Mucosa of stomach (tissue), 1 donor: Measurements from ENCODE around the gene NTM.

Source experiments
- H3K27me3 ChIP-seq: one replicate; pipeline ENCODE4 v1.7.0; 2013; ENCODE audit warnings: mild to moderate bottlenecking, low read length; ENCODE audit not compliant: control insufficient read depth, insufficient read depth
- H3K36me3 ChIP-seq: one replicate; pipeline ENCODE4 v1.7.0; 2013; ENCODE audit warnings: low read length; ENCODE audit not compliant: control insufficient read depth, insufficient read depth
- H3K4me1 ChIP-seq: one replicate; pipeline ENCODE4 v1.7.0; 2013; ENCODE audit warnings: mild to moderate bottlenecking, low read length; ENCODE audit not compliant: control insufficient read depth, insufficient read depth
- H3K4me3 ChIP-seq: one replicate; pipeline ENCODE4 v1.7.0; 2013; ENCODE audit warnings: low read length
- H3K9ac ChIP-seq: one replicate; pipeline ENCODE4 v1.7.0; 2013; ENCODE audit warnings: mild to moderate bottlenecking, low read length, moderate library complexity
- H3K9me3 ChIP-seq: one replicate; pipeline ENCODE4 v1.7.0; 2013; ENCODE audit warnings: mild to moderate bottlenecking, low read length, moderate library complexity; ENCODE audit not compliant: control insufficient read depth
- donor health status: Pancreatic carcinoma.

NTM gene

GRCh38 chr11:132187386-132187785 lies 817.0 kb downstream of the NTM start:
- no peaks in the 10 kb centered on the region for H3K4me1 ChIP-seq
- no peaks in the 10 kb centered on the region for H3K36me3 ChIP-seq
- H3K9ac ChIP-seq = no peak overlapping the region
- H3K4me3 ChIP-seq = no peak overlapping the region
- H3K9me3 ChIP-seq = no peaks in the 10 kb centered on the region
- no peaks in the 10 kb centered on the region for H3K27me3 ChIP-seq

DNA sequence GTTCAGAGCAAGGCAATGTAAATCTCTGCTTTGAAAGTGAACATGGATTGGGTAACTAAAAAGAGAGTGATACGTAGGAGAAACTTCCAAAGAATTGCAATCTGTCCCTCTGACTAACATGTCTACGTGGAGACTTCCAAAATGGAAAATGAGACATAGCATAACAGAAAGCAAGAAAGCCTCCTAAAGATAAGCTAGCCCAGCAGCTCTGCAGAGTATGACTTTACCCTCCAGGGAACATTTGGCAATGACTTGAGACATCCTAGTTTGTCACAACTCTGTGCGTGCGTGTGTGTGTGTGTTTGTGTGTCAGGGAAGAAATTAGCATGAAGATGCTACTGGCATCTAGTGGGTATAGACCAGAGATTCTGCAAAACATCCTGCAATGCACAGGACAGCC lies 817.4 kb downstream of the NTM start:
- Histone ChIP-seq H3K27me3 (no peaks in the 10 kb centered on the region), H3K9ac (no peak overlapping the region), H3K9me3 (no peaks in the 10 kb centered on the region), H3K4me3 (no peak overlapping the region), H3K36me3 (no peaks in the 10 kb centered on the region), H3K4me1 (no peaks in the 10 kb centered on the region)

DNA sequence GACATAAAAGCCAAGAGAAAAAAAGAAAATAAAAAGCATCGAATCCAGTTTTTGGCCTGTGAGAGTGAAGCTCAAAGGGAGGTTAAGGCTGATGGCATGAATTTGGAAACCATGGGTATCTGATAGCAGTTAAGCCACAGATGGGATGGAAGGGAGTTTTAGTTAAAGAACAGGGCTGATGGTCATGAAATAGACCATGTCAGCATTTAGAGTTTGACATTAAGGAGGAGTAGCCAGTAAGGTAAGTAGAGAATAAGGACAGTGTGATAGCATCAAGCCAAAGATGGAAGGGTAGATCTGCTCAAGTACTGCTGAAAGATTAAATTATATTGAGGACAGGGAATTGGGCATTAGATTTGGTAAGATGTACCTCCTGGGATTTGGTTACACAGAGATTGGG lies 826.5 kb downstream of the NTM start:
- no peak overlapping the region for H3K4me3 ChIP-seq
- no peaks in the 10 kb centered on the region for H3K36me3 ChIP-seq
- H3K9me3 ChIP-seq = no peaks in the 10 kb centered on the region
- no peak overlapping the region for H3K9ac ChIP-seq
- H3K27me3 ChIP-seq = no peaks in the 10 kb centered on the region
- no peaks in the 10 kb centered on the region for H3K4me1 ChIP-seq

GRCh38 chr11:132200353-132200936 lies 830.0 kb downstream of the NTM start:
- Histone ChIP-seq H3K9me3 (no peaks in the 10 kb centered on the region), H3K36me3 (no peaks in the 10 kb centered on the region), H3K27me3 (no peaks in the 10 kb centered on the region), H3K9ac (no peak overlapping the region), H3K4me3 (no peak overlapping the region), H3K4me1 (no peaks in the 10 kb centered on the region)

DNA sequence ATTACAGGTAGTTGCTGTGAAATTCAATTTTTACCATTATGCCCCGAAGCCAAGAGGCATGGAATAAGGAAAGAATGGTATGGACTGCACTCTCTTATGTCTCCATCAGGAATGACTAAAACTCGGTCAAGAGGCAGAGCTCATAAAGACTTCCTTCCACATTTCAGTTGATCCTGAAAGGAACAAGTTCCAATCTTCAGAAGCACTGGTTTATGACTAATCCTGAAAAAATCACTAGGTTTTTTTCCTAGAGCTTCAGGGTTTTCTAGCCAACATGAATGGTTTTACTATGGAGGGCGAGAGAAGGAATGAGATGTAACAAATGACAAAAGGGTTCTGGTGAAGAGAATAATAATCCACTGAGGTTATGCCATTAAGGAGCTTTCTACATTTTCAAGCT lies 832.2 kb downstream of the NTM start:
- H3K36me3 ChIP-seq = no peaks in the 10 kb centered on the region
- no peaks in the 10 kb centered on the region for H3K4me1 ChIP-seq
- no peak overlapping the region for H3K9ac ChIP-seq
- H3K4me3 ChIP-seq = no peak overlapping the region
- no peaks in the 10 kb centered on the region for H3K27me3 ChIP-seq
- no peaks in the 10 kb centered on the region for H3K9me3 ChIP-seq

DNA sequence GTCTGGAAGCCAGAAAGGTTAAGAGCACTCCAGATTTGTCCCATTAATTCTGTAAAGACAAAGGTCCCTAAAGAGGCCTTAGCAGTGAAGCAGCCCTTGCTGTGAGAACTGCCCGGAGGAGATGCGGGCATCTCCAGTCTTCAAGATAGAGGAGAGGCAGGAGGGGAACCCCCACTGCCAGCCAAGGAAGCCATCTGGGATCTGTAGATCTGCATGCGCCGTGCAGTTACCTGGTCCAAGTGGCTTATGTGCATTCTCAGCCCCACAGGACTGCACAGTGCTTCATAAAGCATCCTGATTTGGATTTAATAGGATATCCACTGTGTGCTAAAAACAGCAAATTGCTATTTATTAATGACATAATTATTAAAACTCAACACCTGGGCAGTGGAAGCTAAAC lies 834.6 kb downstream of the NTM start:
- H3K4me1 ChIP-seq = no peaks in the 10 kb centered on the region
- H3K36me3 ChIP-seq = no peaks in the 10 kb centered on the region
- no peaks in the 10 kb centered on the region for H3K27me3 ChIP-seq
- no peak overlapping the region for H3K4me3 ChIP-seq
- H3K9me3 ChIP-seq = no peaks in the 10 kb centered on the region
- no peak overlapping the region for H3K9ac ChIP-seq

DNA sequence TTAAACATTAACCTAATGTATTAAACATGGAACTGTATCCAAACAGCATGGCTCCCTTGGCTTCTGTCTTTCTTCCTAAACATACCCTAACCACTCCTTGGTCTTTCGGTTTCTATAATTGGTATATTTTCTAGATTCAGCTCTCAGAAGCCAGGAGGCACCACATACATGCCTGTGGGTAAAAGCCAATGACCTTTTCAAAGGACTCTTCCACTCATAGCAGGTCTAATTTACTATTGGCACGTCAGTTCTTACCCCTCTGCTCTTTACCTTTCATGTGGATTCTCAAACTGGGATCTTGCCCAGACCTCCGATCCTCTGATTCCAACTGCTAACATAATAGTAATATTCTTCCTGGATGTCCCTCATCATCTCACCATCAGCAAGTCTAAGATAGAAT lies 835.1 kb downstream of the NTM start:
- Histone ChIP-seq H3K9me3 (no peaks in the 10 kb centered on the region), H3K27me3 (no peaks in the 10 kb centered on the region), H3K36me3 (no peaks in the 10 kb centered on the region), H3K4me1 (no peaks in the 10 kb centered on the region), H3K9ac (no peak overlapping the region), H3K4me3 (no peak overlapping the region)

DNA sequence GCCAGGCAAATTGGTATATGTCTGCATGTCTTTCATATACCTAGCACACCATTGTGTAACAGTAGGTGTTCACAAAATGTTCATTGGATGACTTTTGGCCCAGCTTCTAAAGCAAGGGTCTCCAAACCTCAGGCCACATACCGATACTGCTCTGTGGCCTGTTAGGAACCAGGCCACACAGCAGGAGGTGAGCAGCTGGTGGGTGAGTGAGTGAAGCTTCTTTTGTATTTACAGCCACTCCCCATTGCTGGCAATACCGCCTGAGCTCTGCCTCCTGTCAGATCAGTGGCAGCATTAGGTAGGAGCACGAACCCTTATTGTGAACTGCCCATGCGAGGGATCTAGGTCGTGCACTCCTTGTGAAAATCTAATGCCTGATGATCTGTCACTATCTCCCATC lies 836.6 kb downstream of the NTM start:
- H3K9ac ChIP-seq = no peak overlapping the region
- no peaks in the 10 kb centered on the region for H3K27me3 ChIP-seq
- H3K4me3 ChIP-seq = no peak overlapping the region
- H3K9me3 ChIP-seq = no peaks in the 10 kb centered on the region
- no peaks in the 10 kb centered on the region for H3K36me3 ChIP-seq
- no peaks in the 10 kb centered on the region for H3K4me1 ChIP-seq

- Histone ChIP-seq H3K9ac (no peak overlapping the region), H3K9me3 (no peaks in the 10 kb centered on the region), H3K4me1 (no peaks in the 10 kb centered on the region), H3K36me3 (no peaks in the 10 kb centered on the region), H3K27me3 (no peaks in the 10 kb centered on the region), H3K4me3 (no peak overlapping the region)
These were observed 838.2 kb downstream of the NTM start for GRCh38 chr11:132208477-132209055.

- Histone ChIP-seq H3K36me3 (no peaks in the 10 kb centered on the region), H3K27me3 (no peaks in the 10 kb centered on the region), H3K4me1 (no peaks in the 10 kb centered on the region), H3K4me3 (no peak overlapping the region), H3K9me3 (no peaks in the 10 kb centered on the region), H3K9ac (no peak overlapping the region)
These were observed 841.1 kb downstream of the NTM start for GRCh38 chr11:132211479-132211878.

- H3K9me3 ChIP-seq = no peaks in the 10 kb centered on the region
- H3K4me3 ChIP-seq = no peak overlapping the region
- no peaks in the 10 kb centered on the region for H3K36me3 ChIP-seq
- H3K27me3 ChIP-seq = no peaks in the 10 kb centered on the region
- no peak overlapping the region for H3K9ac ChIP-seq
- no peaks in the 10 kb centered on the region for H3K4me1 ChIP-seq
These were observed 847.4 kb downstream of the NTM start for GRCh38 chr11:132217856-132218255.

DNA sequence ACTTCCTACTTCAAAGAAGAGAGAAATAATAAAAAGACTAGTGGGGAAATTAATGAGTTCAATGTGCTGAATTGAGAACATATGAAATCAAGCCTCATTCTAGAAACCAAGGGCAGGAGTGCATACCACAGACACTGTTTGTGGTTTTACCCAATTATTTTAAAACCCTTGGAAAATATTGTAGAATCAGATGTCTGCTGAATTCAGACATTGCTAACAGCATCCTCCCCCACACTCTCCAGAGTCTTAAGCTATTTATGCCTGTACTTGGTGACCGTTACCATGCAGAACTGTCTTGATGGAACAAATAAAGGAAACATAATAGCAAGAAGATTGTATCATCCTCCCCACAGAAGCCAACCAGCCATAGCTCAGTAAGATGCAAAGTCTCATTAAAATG lies 850.1 kb downstream of the NTM start:
- H3K4me3 ChIP-seq = no peak overlapping the region
- H3K9ac ChIP-seq = no peak overlapping the region
- H3K36me3 ChIP-seq = no peaks in the 10 kb centered on the region
- H3K4me1 ChIP-seq = no peaks in the 10 kb centered on the region
- H3K27me3 ChIP-seq = no peaks in the 10 kb centered on the region
- H3K9me3 ChIP-seq = no peaks in the 10 kb centered on the region

DNA sequence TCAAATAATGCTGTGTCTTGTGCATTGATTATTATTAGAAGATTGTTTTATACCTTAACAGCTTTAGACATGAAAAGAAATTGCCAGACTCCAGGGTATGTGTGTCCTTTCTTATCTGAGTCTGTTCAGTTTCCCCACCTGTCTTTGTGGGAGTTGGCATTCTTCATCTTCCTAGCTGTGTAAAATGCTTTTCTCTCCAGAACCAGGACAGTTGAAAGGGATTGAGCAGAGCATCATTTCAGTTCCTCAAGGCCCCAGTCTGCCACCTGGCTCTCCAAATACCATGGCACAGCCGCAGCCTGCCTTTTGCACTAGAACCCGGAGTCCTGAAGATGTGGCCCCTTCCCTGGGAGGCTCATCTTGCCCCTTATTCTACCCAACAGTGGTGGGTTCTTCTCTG lies 851.9 kb downstream of the NTM start:
- Histone ChIP-seq H3K9ac (no peak overlapping the region), H3K4me3 (no peak overlapping the region), H3K9me3 (no peaks in the 10 kb centered on the region), H3K4me1 (no peaks in the 10 kb centered on the region), H3K27me3 (no peaks in the 10 kb centered on the region), H3K36me3 (no peaks in the 10 kb centered on the region)
